IMR-90 (cell line): ENCODE measurements around the gene FAM240A. TPM values are rescaled to one million over a fixed set of nuclear protein-coding genes. Genes with fewer than 3 reads are reported as not detected.

Experiments used
- ATAC-seq: fragments of 200-7000 bp; cut with Tn5 transposase; 2 replicates; pipeline ENCODE4 v1.9.1; 2020; ENCODE audit warnings: low read depth, mild to moderate bottlenecking, moderate library complexity
- BruUV-seq: library from RNA; stranded (reverse); fragments of 400-500 nt; replicated peaks from 2 replicates; lab custom pipeline; 2021; lab: Mats Ljungman, UMichigan
- CTCF ChIA-PET: fragments of 300-600 bp; formaldehyde crosslinking; extraction: SDS; loops from one replicate; lab custom pipeline; 2021; ENCODE audit warnings: antibody characterized with exemption; lab: Yijun Ruan, JAX
- POLR2A ChIA-PET: fragments of 300-600 bp; sonication (Branson Sonifier 250); formaldehyde crosslinking; loops from one replicate; lab custom pipeline; 2022; ENCODE audit warnings: antibody characterized with exemption; ENCODE audit not compliant: unreplicated experiment; lab: Charles Lee
- DNase-seq: peaks from one replicate; pipeline ENCODE4 v3.0.0; 2013
- H2AFZ ChIP-seq: replicated peaks from 2 replicates; pipeline ENCODE3; 2013; ENCODE audit warnings: low read length, mild to moderate bottlenecking; ENCODE audit not compliant: poor library complexity
- H2AK5ac ChIP-seq: 2 replicates; pipeline ENCODE4 v1.6.1; 2013; ENCODE audit warnings: low read depth, low read length, inconsistent platforms
- H2AK9ac ChIP-seq: replicated peaks from 2 replicates; pipeline ENCODE3; 2013; ENCODE audit warnings: mild to moderate bottlenecking, low read depth, low read length, moderate library complexity; ENCODE audit not compliant: poor library complexity
- H2BK120ac ChIP-seq: 2 replicates; pipeline ENCODE4 v1.6.1; 2013; ENCODE audit warnings: low read depth, low read length, inconsistent platforms
- H2BK15ac ChIP-seq: 3 replicates; pipeline ENCODE4 v1.6.1; 2013; ENCODE audit warnings: low read depth, low read length, inconsistent platforms
- H2BK20ac ChIP-seq: 2 replicates; pipeline ENCODE4 v1.6.1; 2013; ENCODE audit warnings: low read depth, mild to moderate bottlenecking, inconsistent platforms, low read length, moderate library complexity
- H2BK5ac ChIP-seq: 2 replicates; pipeline ENCODE4 v1.6.1; 2013; ENCODE audit warnings: mild to moderate bottlenecking, low read depth, low read length, inconsistent platforms; ENCODE audit not compliant: poor library complexity, severe bottlenecking
- H3K14ac ChIP-seq: replicated peaks from 2 replicates; pipeline ENCODE4 v1.6.1; 2013; ENCODE audit warnings: low read depth, low read length, inconsistent platforms
- H3K18ac ChIP-seq: 2 replicates; pipeline ENCODE4 v1.6.1; 2013; ENCODE audit warnings: low read depth, low read length, control low read depth
- H3K23ac ChIP-seq: 2 replicates; pipeline ENCODE4 v1.6.1; 2013; ENCODE audit warnings: low read depth, low read length, inconsistent platforms
- H3K27ac ChIP-seq: 2 replicates; pipeline ENCODE4 v1.5.1; 2013; ENCODE audit warnings: mild to moderate bottlenecking, control low read depth, low read length; ENCODE audit not compliant: insufficient read depth
- H3K27me3 ChIP-seq: 2 replicates; pipeline ENCODE4 v1.6.1; 2013; ENCODE audit warnings: low read length; ENCODE audit not compliant: control insufficient read depth, insufficient read depth
- H3K36me3 ChIP-seq: 2 replicates; pipeline ENCODE4 v1.6.1; 2013; ENCODE audit warnings: low read length, mixed read lengths; ENCODE audit not compliant: control insufficient read depth, insufficient read depth
- H3K4ac ChIP-seq: 2 replicates; pipeline ENCODE4 v1.6.1; 2013; ENCODE audit warnings: low read depth, low read length, inconsistent platforms
- H3K4me1 ChIP-seq: 2 replicates; pipeline ENCODE4 v1.6.1; 2013; ENCODE audit warnings: low read length, mixed read lengths; ENCODE audit not compliant: control insufficient read depth, insufficient read depth
- H3K4me2 ChIP-seq: 2 replicates; pipeline ENCODE4 v1.6.1; 2013; ENCODE audit warnings: low read depth, mild to moderate bottlenecking, control low read depth, low read length, moderate library complexity
- H3K4me3 ChIP-seq: 2 replicates; pipeline ENCODE4 v1.5.1; 2013; ENCODE audit warnings: low read depth, mild to moderate bottlenecking, control low read depth, low read length, moderate library complexity; ENCODE audit not compliant: insufficient read depth
- H3K56ac ChIP-seq: 2 replicates; pipeline ENCODE4 v1.6.1; 2013; ENCODE audit warnings: low read length, inconsistent platforms; ENCODE audit not compliant: insufficient read depth; ENCODE audit errors: extremely low read depth
- H3K79me1 ChIP-seq, 2 experiments: 2 replicates each; pipeline ENCODE4 v1.6.1; 2013; ENCODE audit warnings: low read length in 2 of 2, inconsistent platforms in 1 of 2, low read depth in 1 of 2
- H3K9ac ChIP-seq: 2 replicates; pipeline ENCODE4 v1.6.1; 2013; ENCODE audit warnings: low read depth, low read length, control low read depth
- H3K9me1 ChIP-seq: 2 replicates; pipeline ENCODE4 v1.6.1; 2013; ENCODE audit warnings: low read length, inconsistent platforms; ENCODE audit not compliant: insufficient read depth
- H3K9me3 ChIP-seq: 2 replicates; pipeline ENCODE4 v1.6.1; 2013; ENCODE audit warnings: low read length; ENCODE audit not compliant: control insufficient read depth, insufficient read depth
- H4K20me1 ChIP-seq: 2 replicates; pipeline ENCODE4 v1.6.1; 2013; ENCODE audit warnings: low read length, inconsistent platforms; ENCODE audit not compliant: insufficient read depth
- H4K5ac ChIP-seq: 2 replicates; pipeline ENCODE4 v1.6.1; 2013; ENCODE audit warnings: mild to moderate bottlenecking, low read depth, low read length, control low read depth
- H4K8ac ChIP-seq, 2 experiments: 2 replicates each; pipeline ENCODE4 v1.6.1; 2013; ENCODE audit warnings: low read depth in 2 of 2, low read length in 2 of 2, control low read depth in 1 of 2, inconsistent platforms in 1 of 2
- H4K91ac ChIP-seq: 2 replicates; pipeline ENCODE4 v1.6.1; 2013; ENCODE audit warnings: low read depth, low read length, inconsistent platforms; ENCODE audit not compliant: insufficient read depth
- BHLHE40 ChIP-seq: fragments of 150-350 bp; IDR thresholded peaks from 2 replicates; pipeline ENCODE4 v1.6.1; 2016; ENCODE audit warnings: mild to moderate bottlenecking, low read depth, low read length
- CEBPB ChIP-seq: IDR thresholded peaks from 2 replicates; pipeline ENCODE4 v1.6.1; 2012; ENCODE audit warnings: low read depth, low read length, improper control_type of control experiment
- CTCF ChIP-seq: conservative IDR thresholded peaks from 2 replicates; pipeline ENCODE4 v1.5.1; 2012; ENCODE audit warnings: mild to moderate bottlenecking, low read depth, low read length, improper control_type of control experiment
- ELK1 ChIP-seq: fragments of 150-350 bp; IDR thresholded peaks from 2 replicates; pipeline ENCODE4 v1.6.1; 2016; ENCODE audit warnings: low read depth, mild to moderate bottlenecking, low read length, moderate library complexity, borderline replicate concordance
- MAFK ChIP-seq: IDR thresholded peaks from 2 replicates; pipeline ENCODE4 v1.6.1; 2012; ENCODE audit warnings: low read depth, low read length, improper control_type of control experiment
- MAZ ChIP-seq: IDR thresholded peaks from 2 replicates; pipeline ENCODE4 v1.6.1; 2012; ENCODE audit warnings: low read depth, mild to moderate bottlenecking, low read length, improper control_type of control experiment, moderate library complexity, borderline replicate concordance
- NFE2L2 ChIP-seq: fragments of 150-350 bp; IDR thresholded peaks from 2 replicates; pipeline ENCODE4 v1.6.1; 2016; ENCODE audit warnings: low read depth, mild to moderate bottlenecking, low read length
- RFX5 ChIP-seq: IDR thresholded peaks from 2 replicates; pipeline ENCODE4 v1.8.0; 2012; ENCODE audit warnings: low read depth, mild to moderate bottlenecking, low read length, moderate library complexity
- USF2 ChIP-seq: fragments of 150-350 bp; IDR thresholded peaks from 2 replicates; pipeline ENCODE4 v1.6.1; 2017; ENCODE audit warnings: mild to moderate bottlenecking, antibody characterized with exemption, low read length, low read depth
- WGBS, 2 experiments: methylation state at CpG; one replicate each; pipeline versions ENCODE4 v1.1.5 to v1.1.7; 2013; ENCODE audit warnings: missing lambda C conversion rate in 2 of 2; ENCODE audit not compliant: insufficient read length in 1 of 2; ENCODE audit errors: extremely low coverage in 2 of 2; 5-methylcytosine and 5-hydroxymethylcytosine counted together
- dilution Hi-C: fragments of 300-500 bp; cut with HindIII; formaldehyde crosslinking; loops from one replicate; pipeline ENCODE4 v1.14.3; 2018; ENCODE audit warnings: low sequenced_read_pairs; ENCODE audit not compliant: unreplicated experiment
- in situ Hi-C: fragments of 300-500 bp; cut with MboI; formaldehyde crosslinking; loops from 3 replicates; pipeline ENCODE4 v1.14.3; 2019; ENCODE audit warnings: low sequenced_read_pairs, inconsistent platforms, mixed read lengths
- intact Hi-C: fragments of 100-400 bp; cut with micrococcal nuclease; formaldehyde crosslinking; loops from 2 replicates; pipeline ENCODE4 v1.10.0; 2022
- polyA plus RNA-seq, 3 experiments: library from polyadenylated mRNA; depleted of rRNA; stranded (reverse); fragments of >200 nt; gene quantifications; 2 replicates each; pipeline ENCODE4 v1.2.3, GENCODE V29; 2012; ENCODE audit warnings: low replicate concordance in 1 of 3
- total RNA-seq: library from RNA; depleted of rRNA; stranded (reverse); fragments of >200 nt; gene quantifications from 2 replicates; pipeline ENCODE4 v1.2.3, GENCODE V29; 2012

The FAM240A gene
- total and polyA plus RNA-seq, 2 of the 4 experiments (the other 2 are of a cell fraction), result not detected

- no peak overlapping the region for H3K23ac ChIP-seq
- BruUV-seq, result no TSS peak
- H4K20me1 ChIP-seq, result no peaks in the 10 kb centered on the region
- H2BK15ac ChIP-seq, result no peak overlapping the region
- no peak overlapping the region for H2AK5ac ChIP-seq
- ChIA-PET POLR2A (no interaction called here), CTCF (no interaction called here)
- no peak overlapping the region for H3K4me2 ChIP-seq
- H4K8ac ChIP-seq, result no peak overlapping the region
- WGBS, 2 experiments, result no CpG with 5 or more reads among the region's 3 CpGs
- no peak overlapping the region for H3K14ac ChIP-seq
- in situ Hi-C loops, result no loop called here
- TF ChIP-seq MAZ (no peak), BHLHE40 (no peak), CEBPB (no peak), NFE2L2 (no peak), CTCF (no peak), MAFK (no peak), ELK1 (no peak), USF2 (no peak), RFX5 (no peak)
- intact Hi-C loops, result no loop called here
- H3K4me3 ChIP-seq, result no peak overlapping the region
- DNase-seq (no peak), ATAC-seq (no peak)
- H3K18ac ChIP-seq, result no peak overlapping the region
- H3K4ac ChIP-seq, result no peak overlapping the region
- no peak overlapping the region for H3K27ac ChIP-seq
- H3K9ac ChIP-seq, result no peak overlapping the region
- no peak overlapping the region for H3K56ac ChIP-seq
- H3K9me3 ChIP-seq, result no peaks in the 10 kb centered on the region
- no peak overlapping the region for H2AK9ac ChIP-seq
- no peaks in the 10 kb centered on the region; the same call in 1 of the 2 replicates for H3K27me3 ChIP-seq
- H3K36me3 ChIP-seq, result no peaks in the 10 kb centered on the region
- no peak overlapping the region for H4K91ac ChIP-seq
- no peaks in the 10 kb centered on the region for H3K9me1 ChIP-seq
- no peak overlapping the region for H2BK5ac ChIP-seq
- H4K5ac ChIP-seq, result no peak overlapping the region
- no peak overlapping the region for H2BK20ac ChIP-seq
- H3K4me1 ChIP-seq, result no peaks in the 10 kb centered on the region
- dilution Hi-C loops, result no loop called here
- H2BK120ac ChIP-seq, result no peak overlapping the region
- H3K79me1 ChIP-seq, result no peaks in the 10 kb centered on the region
- H2AFZ ChIP-seq, result no peak overlapping the region
These were observed 40.6 kb upstream of the FAM240A start for GRCh38 chr3:46571684-46572083.
